ENCODE results near the gene MAGOH. TPM values are rescaled to one million over a fixed set of nuclear protein-coding genes. Genes with fewer than 3 reads are reported as not detected.

MAGOH gene
- total RNA-seq, 1 experiment from 2014 or later, result 48.9 TPM

GRCh38 chr1:53198241-53198651 is 40.1 kb downstream of the MAGOH start:
- BruUV-seq (replicated peaks), result no TSS peak
- H3K4me3 ChIP-seq (ENCODE audit: low read length), result peak overlapping the region; percentile 91
- DNase-seq (no peak), ATAC-seq (no peak)
- H3K36me3 ChIP-seq (ENCODE audit: low read depth, low read length), result peaks cover 2% of the 10 kb centered on the region; the same call in 1 of the 2 replicates
- no peak overlapping the region for H3K9ac ChIP-seq (ENCODE audit: low read length)
- TF ChIP-seq, protein P1, sequence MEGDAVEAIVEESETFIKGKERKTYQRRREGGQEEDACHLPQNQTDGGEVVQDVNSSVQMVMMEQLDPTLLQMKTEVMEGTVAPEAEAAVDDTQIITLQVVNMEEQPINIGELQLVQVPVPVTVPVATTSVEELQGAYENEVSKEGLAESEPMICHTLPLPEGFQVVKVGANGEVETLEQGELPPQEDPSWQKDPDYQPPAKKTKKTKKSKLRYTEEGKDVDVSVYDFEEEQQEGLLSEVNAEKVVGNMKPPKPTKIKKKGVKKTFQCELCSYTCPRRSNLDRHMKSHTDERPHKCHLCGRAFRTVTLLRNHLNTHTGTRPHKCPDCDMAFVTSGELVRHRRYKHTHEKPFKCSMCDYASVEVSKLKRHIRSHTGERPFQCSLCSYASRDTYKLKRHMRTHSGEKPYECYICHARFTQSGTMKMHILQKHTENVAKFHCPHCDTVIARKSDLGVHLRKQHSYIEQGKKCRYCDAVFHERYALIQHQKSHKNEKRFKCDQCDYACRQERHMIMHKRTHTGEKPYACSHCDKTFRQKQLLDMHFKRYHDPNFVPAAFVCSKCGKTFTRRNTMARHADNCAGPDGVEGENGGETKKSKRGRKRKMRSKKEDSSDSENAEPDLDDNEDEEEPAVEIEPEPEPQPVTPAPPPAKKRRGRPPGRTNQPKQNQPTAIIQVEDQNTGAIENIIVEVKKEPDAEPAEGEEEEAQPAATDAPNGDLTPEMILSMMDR (conservative IDR thresholded peaks at IDR 0.05; ENCODE audit: low read depth, low read length), result no peak
- TF ChIP-seq EZH2 (IDR thresholded peaks at IDR 0.05; ENCODE audit: low read length, unreplicated experiment) (no peak), EZH2phosphoT487 (IDR thresholded peaks at IDR 0.05; ENCODE audit: borderline replicate concordance, low read length) (no peak)
- no peak overlapping the region for H3K27ac ChIP-seq (ENCODE audit: low read length)
- peak overlapping the region; percentile 96 for H3K4me2 ChIP-seq (ENCODE audit: low read length)
- CTCF ChIA-PET, result interaction anchor here (0.6 kb wide), 1 partner anchor 356 kb away, joined by 3 read pairs; no protein-coding TSS in a partner anchor
- H3K4me1 ChIP-seq (ENCODE audit: insufficient read depth, low read length), result peaks cover 23% of the 10 kb centered on the region
- POLR2A ChIA-PET (ENCODE audit: unreplicated experiment), result no interaction called here
- H3F3A ChIP-seq (ENCODE audit: low read length, unreplicated experiment), result no peaks in the 10 kb centered on the region
- H3K79me2 ChIP-seq (ENCODE audit: low read length), result peaks cover 16% of the 10 kb centered on the region
- no peaks in the 10 kb centered on the region for H3K9me2 ChIP-seq (replicated peaks; ENCODE audit: low read length)
- no peak overlapping the region for H2AFZ ChIP-seq (ENCODE audit: low read length)
- H3K27me3 ChIP-seq (ENCODE audit: low read length), result no peaks in the 10 kb centered on the region
- H4K20me1 ChIP-seq (ENCODE audit: low read length), result no peaks in the 10 kb centered on the region
- intact Hi-C loops (cut with micrococcal nuclease), result no loop called here
- H3K9me3 ChIP-seq (ENCODE audit: low read length), result no peaks in the 10 kb centered on the region

- H4K20me1 ChIP-seq (ENCODE audit: low read length), result no peaks in the 10 kb centered on the region
- H3K9me3 ChIP-seq (ENCODE audit: low read length), result no peaks in the 10 kb centered on the region
- peak overlapping the region; percentile 55 for H3K27ac ChIP-seq (ENCODE audit: low read length)
- intact Hi-C loops (cut with micrococcal nuclease), result no loop called here
- peak overlapping the region; percentile 96 for H3K9ac ChIP-seq (ENCODE audit: low read length)
- peak overlapping the region; percentile 96 for H3K4me2 ChIP-seq (ENCODE audit: low read length)
- peak; percentile 10; the same call in 1 of the 2 replicates for ATAC-seq
- no peaks in the 10 kb centered on the region for H3F3A ChIP-seq (ENCODE audit: low read length, unreplicated experiment)
- H3K4me3 ChIP-seq (ENCODE audit: low read length), result peak overlapping the region; percentile 91
- H3K9me2 ChIP-seq (replicated peaks; ENCODE audit: low read length), result no peaks in the 10 kb centered on the region
- no peaks in the 10 kb centered on the region for H3K36me3 ChIP-seq (ENCODE audit: low read depth, low read length)
- H3K27me3 ChIP-seq (ENCODE audit: low read length), result no peaks in the 10 kb centered on the region
- H3K79me2 ChIP-seq (ENCODE audit: low read length), result peaks cover 16% of the 10 kb centered on the region
- TF ChIP-seq EZH2 (IDR thresholded peaks at IDR 0.05; ENCODE audit: low read length, unreplicated experiment) (no peak), EZH2phosphoT487 (IDR thresholded peaks at IDR 0.05; ENCODE audit: borderline replicate concordance, low read length) (no peak)
- TF ChIP-seq, protein P1 (conservative IDR thresholded peaks at IDR 0.05; ENCODE audit: low read depth, low read length), result no peak
- DNase-seq, result no peak
- BruUV-seq (replicated peaks), result TSS peak; percentile 42
- H2AFZ ChIP-seq (ENCODE audit: low read length), result peak overlapping the region; percentile 94
- ChIA-PET POLR2A (ENCODE audit: unreplicated experiment) (no interaction called here), CTCF (no interaction called here)
- peaks cover 23% of the 10 kb centered on the region for H3K4me1 ChIP-seq (ENCODE audit: insufficient read depth, low read length)
These were observed 40.8 kb downstream of the MAGOH start for GRCh38 chr1:53197291-53198200.

Data from PC-3 (cell line).